GM23338 (cell line): Measurements from ENCODE around the gene PCDHGA10. TPM values are rescaled to one million over a fixed set of nuclear protein-coding genes. Genes with fewer than 3 reads are reported as not detected.
"Not testable (repeated sequence)": the region's sequence is repeated elsewhere in the genome, so short reads cannot be mapped to it uniquely, and the experiment has no call there.

Experiments
- ATAC-seq: fragments of 200-7000 bp; cut with Tn5 transposase; 3 replicates; pipeline ENCODE4 v1.9.1; 2020
- DNase-seq: peaks from one replicate; pipeline ENCODE4 v3.0.0-alpha.2; 2015; ENCODE audit warnings: low spot score
- H2AFZ ChIP-seq: fragments of 200-600 bp; sonication (generic); 2 replicates; pipeline ENCODE4 v1.8.0; 2016; ENCODE audit warnings: antibody characterized with exemption, mild to moderate bottlenecking, moderate library complexity
- H3F3A ChIP-seq: fragments of 200-600 bp; sonication (generic); replicated peaks from 2 replicates; pipeline ENCODE4 v1.8.0; 2017; ENCODE audit warnings: antibody characterized with exemption, mixed run types, low read depth
- H3K27ac ChIP-seq: fragments of 200-600 bp; sonication (generic); 2 replicates; pipeline ENCODE4 v1.6.1; 2016; ENCODE audit warnings: low read depth
- H3K27me3 ChIP-seq: fragments of 200-600 bp; sonication (generic); 2 replicates; pipeline ENCODE4 v1.8.0; 2016; ENCODE audit warnings: mild to moderate bottlenecking, mixed run types, moderate library complexity; ENCODE audit not compliant: insufficient read depth
- H3K36me3 ChIP-seq: fragments of 200-600 bp; sonication (generic); 2 replicates; pipeline ENCODE4 v1.8.0; 2016; ENCODE audit warnings: mild to moderate bottlenecking; ENCODE audit not compliant: insufficient read depth
- H3K4me1 ChIP-seq: fragments of 200-600 bp; sonication (generic); 2 replicates; pipeline ENCODE4 v1.8.0; 2016; ENCODE audit warnings: mild to moderate bottlenecking, moderate library complexity; ENCODE audit not compliant: insufficient read depth
- H3K4me2 ChIP-seq: fragments of 200-600 bp; sonication (generic); 2 replicates; pipeline ENCODE4 v1.7.1; 2017; ENCODE audit warnings: mixed run types
- H3K4me3 ChIP-seq: fragments of 200-600 bp; sonication (generic); 2 replicates; pipeline ENCODE4 v1.6.1; 2016; ENCODE audit warnings: mixed run types
- H3K79me2 ChIP-seq: fragments of 200-600 bp; sonication (generic); replicated peaks from 2 replicates; pipeline ENCODE4 v1.8.0; 2017; ENCODE audit warnings: mild to moderate bottlenecking; ENCODE audit not compliant: insufficient read depth
- H3K9me2 ChIP-seq: fragments of 200-600 bp; sonication (generic); 2 replicates; pipeline ENCODE4 v1.8.0; 2017; ENCODE audit not compliant: insufficient read depth
- H4K20me1 ChIP-seq: fragments of 200-600 bp; sonication (generic); replicated peaks from 2 replicates; pipeline ENCODE4 v1.8.0; 2017; ENCODE audit warnings: mild to moderate bottlenecking; ENCODE audit not compliant: insufficient read depth
- H3K27ac Mint-ChIP-seq: 2 replicates; pipeline ENCODE4 v1.8.0; 2020; ENCODE audit warnings: inconsistent platforms, mild to moderate bottlenecking, moderate library complexity, mixed read lengths
- H3K27me3 Mint-ChIP-seq: 3 replicates; pipeline ENCODE4 v1.8.0; 2022; ENCODE audit warnings: low read depth, mild to moderate bottlenecking, moderate library complexity, mixed read lengths, inconsistent platforms; ENCODE audit not compliant: insufficient read depth, poor library complexity
- H3K36me3 Mint-ChIP-seq: 3 replicates; pipeline ENCODE4 v1.8.0; 2021; ENCODE audit warnings: low read depth, mild to moderate bottlenecking, inconsistent platforms, moderate library complexity, mixed read lengths
- H3K4me1 Mint-ChIP-seq: 3 replicates; pipeline ENCODE4 v1.8.0; 2020; ENCODE audit warnings: mild to moderate bottlenecking, inconsistent platforms, mixed read lengths
- H3K4me3 Mint-ChIP-seq: 3 replicates; pipeline ENCODE4 v1.8.0; 2021; ENCODE audit warnings: moderate library complexity, mild to moderate bottlenecking, inconsistent platforms, mixed read lengths
- H3K9me3 Mint-ChIP-seq: 3 replicates; pipeline ENCODE4 v1.8.0; 2020; ENCODE audit warnings: moderate library complexity, mild to moderate bottlenecking, inconsistent platforms, mixed read lengths
- CTCF ChIP-seq, 2 experiments: fragments of 200-600 bp in 1 of 2; sonication (generic) in 1 of 2; conservative IDR thresholded peaks; 2 replicates each; pipeline versions ENCODE4 v1.5.1 to v1.6.1; 2016 to 2017; ENCODE audit warnings: antibody characterized with exemption in 2 of 2, low read depth in 2 of 2, mild to moderate bottlenecking in 2 of 2, moderate library complexity in 1 of 2
- EZH2 ChIP-seq: fragments of 200-600 bp; sonication (generic); IDR thresholded peaks from one replicate; pipeline ENCODE4 v1.8.0; 2017; ENCODE audit warnings: antibody characterized with exemption, mild to moderate bottlenecking, low read depth; ENCODE audit not compliant: unreplicated experiment
- POLR2AphosphoS5 ChIP-seq: IDR thresholded peaks from 2 replicates; pipeline ENCODE4 v1.6.1; 2016; ENCODE audit warnings: antibody characterized with exemption, low read depth
- REST ChIP-seq: IDR thresholded peaks from one replicate; pipeline ENCODE4 v1.6.1; 2018; ENCODE audit warnings: antibody characterized with exemption; ENCODE audit not compliant: unreplicated experiment
- ZNF462 ChIP-seq: fragments of 250-450 bp; sonication (Bioruptor Pico); IDR thresholded peaks from 2 replicates; pipeline ENCODE4 v1.5.0; 2020; ENCODE audit warnings: mild to moderate bottlenecking, moderate library complexity
- polyA plus RNA-seq: library from polyadenylated mRNA; unstranded; fragments of >200 nt; fragmentation: Nextera tagmentation; extraction: Ambion mirVana; gene quantifications from 2 replicates; pipeline ENCODE4 v1.2.1, GENCODE V29; 2016
- total RNA-seq: library from RNA; depleted of rRNA; stranded (reverse); fragments of >200 nt; shearing (Covaris generic); gene quantifications from 2 replicates; pipeline ENCODE4 v1.2.3, GENCODE V29; 2014

Gene PCDHGA10
- total and polyA plus RNA-seq, 2 experiments from 2014 or later = 2.1 to 6.5 TPM

- H3K9me3 Mint-ChIP-seq = peaks cover 89% of the 10 kb centered on the region
- peak within 1 kb of the TSS; percentile 72 for H3K4me3 Mint-ChIP-seq
Measured at GRCh38 chr5:141387557-141388311, 25.1 kb upstream of the PCDHGA10 start, which contains the start of gene PCDHGB4. PCDHGB4 (plus strand) TSS chr5:141387698; CDS start chr5:141387885, 187 bp downstream.

GRCh38 chr5:141388661-141389060 is 24.1 kb upstream of the PCDHGA10 start:
- Histone ChIP-seq H3K27me3 (peaks cover 7% of the 10 kb centered on the region; the same call in 1 of the 2 replicates), H3K9me2 (no peaks in the 10 kb centered on the region), H2AFZ (no peak overlapping the region), H3K4me2 (no peak overlapping the region), H4K20me1 (no peaks in the 10 kb centered on the region), H3K27ac (no peak overlapping the region), H3K4me3 (no peak overlapping the region), H3F3A (no peaks in the 10 kb centered on the region), H3K36me3 (peaks cover 7% of the 10 kb centered on the region; the same call in 1 of the 2 replicates), H3K79me2 (0 out of 2 replicates have a peak, but pooled peaks cover 5% of the 10 kb centered on the region), H3K4me1 (0 out of 2 replicates have a peak, but pooled peaks cover 5% of the 10 kb centered on the region)
- peaks cover 74% of the 10 kb centered on the region for H3K36me3 Mint-ChIP-seq
- H3K27ac Mint-ChIP-seq = no peak overlapping the region
- peaks cover 6% of the 10 kb centered on the region for H3K27me3 Mint-ChIP-seq
- peak overlapping the region; percentile 11; the same call in 1 of the 3 replicates for H3K4me3 Mint-ChIP-seq
- H3K9me3 Mint-ChIP-seq = peaks cover 89% of the 10 kb centered on the region
- ATAC-seq (no peak), DNase-seq (no peak)
- no peaks in the 10 kb centered on the region; the same call in 2 of the 3 replicates for H3K4me1 Mint-ChIP-seq
- TF ChIP-seq REST (no peak), EZH2 (no peak), ZNF462 (no peak), POLR2AphosphoS5 (no peak)

More at GRCh38 chr5:141387557-141388311, 25.1 kb upstream of the PCDHGA10 start, which contains the start of gene PCDHGB4:
- TF ChIP-seq POLR2AphosphoS5 (peak; percentile 14; the same call in 1 of the 2 replicates), CTCF (conservative IDR thresholded peaks at IDR 0.05; ENCODE audit: low read depth in 2 of 2) (peak; percentile 72 to 75)
- H3K4me1 ChIP-seq, H3K27me3 ChIP-seq, H3F3A ChIP-seq, H3K27me3 Mint-ChIP-seq, H2AFZ ChIP-seq, H3K4me1 Mint-ChIP-seq, H3K27ac Mint-ChIP-seq, H4K20me1 ChIP-seq, H3K9me2 ChIP-seq, H3K27ac ChIP-seq, H3K79me2 ChIP-seq, H3K36me3 ChIP-seq: not testable (repeated sequence)
- peaks cover 74% of the 10 kb centered on the region for H3K36me3 Mint-ChIP-seq
- DNase-seq (peak; percentile 81), ATAC-seq (peak; percentile 92)
- Histone ChIP-seq H3K4me2 (peak within 1 kb of the TSS; percentile 67), H3K4me3 (peak within 1 kb of the TSS; percentile 52)
